ENCODE results near the gene DDX10. TPM values are rescaled to one million over a fixed set of nuclear protein-coding genes. Genes with fewer than 3 reads are reported as not detected.

Gene DDX10
- total and polyA plus RNA-seq, 2 experiments from 2014 or later: 32.4 to 37.8 TPM

- Histone ChIP-seq H3K36me3 (ENCODE audit: insufficient read depth) (0 out of 2 replicates have a peak, but pooled peaks cover 5% of the 10 kb centered on the region), H3K27me3 (ENCODE audit: insufficient read depth) (no peaks in the 10 kb centered on the region), H3K4me2 (no peak overlapping the region), H2AFZ (no peak overlapping the region), H4K20me1 (replicated peaks; ENCODE audit: insufficient read depth) (peaks cover 18% of the 10 kb centered on the region; the same call in 1 of the 2 replicates), H3F3A (replicated peaks; ENCODE audit: low read depth) (no peaks in the 10 kb centered on the region), H3K79me2 (replicated peaks; ENCODE audit: insufficient read depth) (peaks cover 80% of the 10 kb centered on the region), H3K27ac (ENCODE audit: low read depth) (no peak overlapping the region), H3K9me2 (ENCODE audit: insufficient read depth) (peaks cover 4% of the 10 kb centered on the region; the same call in 1 of the 2 replicates), H3K4me3 (no peak overlapping the region), H3K4me1 (ENCODE audit: insufficient read depth) (peaks cover 9% of the 10 kb centered on the region)
- DNase-seq (ENCODE audit: low spot score) (peak; percentile 21), ATAC-seq (peak; percentile 47; the same call in 1 of the 3 replicates)
- no peaks in the 10 kb centered on the region for H3K9me3 Mint-ChIP-seq
- peak overlapping the region; percentile 43; the same call in 1 of the 2 replicates for H3K27ac Mint-ChIP-seq
- H3K4me3 Mint-ChIP-seq: no peak overlapping the region
- TF ChIP-seq POLR2AphosphoS5 (IDR thresholded peaks at IDR 0.05; ENCODE audit: low read depth): no peak
- no peak for TF ChIP-seq CREB1 (CRISPR knock-in tag; IDR thresholded peaks at IDR 0.05; ENCODE audit: low read depth)
- TF ChIP-seq ZNF331 (CRISPR knock-in tag; IDR thresholded peaks at IDR 0.05; ENCODE audit: low read depth): 0 out of 2 replicates have a peak, but pooled peaks have one; percentile 15
- H3K36me3 Mint-ChIP-seq (ENCODE audit: low read depth): peaks cover 20% of the 10 kb centered on the region
- H3K4me1 Mint-ChIP-seq: peaks cover 27% of the 10 kb centered on the region
- H3K27me3 Mint-ChIP-seq (ENCODE audit: insufficient read depth, low read depth, poor library complexity): no peaks in the 10 kb centered on the region
Measured at GRCh38 chr11:108670451-108670850, 5.6 kb downstream of the DDX10 start.

- ATAC-seq (no peak), DNase-seq (ENCODE audit: low spot score) (peak; percentile 5)
- Histone ChIP-seq H3K36me3 (ENCODE audit: insufficient read depth) (peaks cover 15% of the 10 kb centered on the region; the same call in 1 of the 2 replicates), H3K9me2 (ENCODE audit: insufficient read depth) (peaks cover 4% of the 10 kb centered on the region; the same call in 1 of the 2 replicates), H3K4me3 (no peak overlapping the region), H3K27ac (ENCODE audit: low read depth) (no peak overlapping the region), H3K4me1 (ENCODE audit: insufficient read depth) (no peaks in the 10 kb centered on the region), H3K79me2 (replicated peaks; ENCODE audit: insufficient read depth) (peaks cover 63% of the 10 kb centered on the region), H4K20me1 (replicated peaks; ENCODE audit: insufficient read depth) (peaks cover 18% of the 10 kb centered on the region; the same call in 1 of the 2 replicates), H3K27me3 (ENCODE audit: insufficient read depth) (no peaks in the 10 kb centered on the region), H3F3A (replicated peaks; ENCODE audit: low read depth) (no peaks in the 10 kb centered on the region), H2AFZ (no peak overlapping the region), H3K4me2 (no peak overlapping the region)
- peaks cover 15% of the 10 kb centered on the region for H3K4me1 Mint-ChIP-seq
- H3K36me3 Mint-ChIP-seq (ENCODE audit: low read depth): peaks cover 27% of the 10 kb centered on the region
- no peaks in the 10 kb centered on the region for H3K27me3 Mint-ChIP-seq (ENCODE audit: insufficient read depth, low read depth, poor library complexity)
- no peak overlapping the region for H3K27ac Mint-ChIP-seq
- H3K9me3 Mint-ChIP-seq: no peaks in the 10 kb centered on the region
- H3K4me3 Mint-ChIP-seq: no peak overlapping the region
- no peak for TF ChIP-seq EZH2phosphoT487 (IDR thresholded peaks at IDR 0.05; ENCODE audit: unreplicated experiment)
- no peak for TF ChIP-seq ETS1 (IDR thresholded peaks at IDR 0.05)
- TF ChIP-seq ZNF462 (CRISPR knock-in tag; IDR thresholded peaks at IDR 0.05): no peak
- no peak for TF ChIP-seq NANOG (IDR thresholded peaks at IDR 0.05; ENCODE audit: borderline replicate concordance)
- no peak for TF ChIP-seq CREB1 (CRISPR knock-in tag; IDR thresholded peaks at IDR 0.05; ENCODE audit: low read depth)
- no peak for TF ChIP-seq REST (IDR thresholded peaks at IDR 0.05; ENCODE audit: unreplicated experiment)
- TF ChIP-seq CTCF (conservative IDR thresholded peaks at IDR 0.05; ENCODE audit: low read depth in 2 of 2): no peak
Measured at GRCh38 chr11:108672113-108672512, 7.2 kb downstream of the DDX10 start.
